Endothelial cell of umbilical vein (primary cell): ENCODE results near the gene FMN2. TPM values are rescaled to one million over a fixed set of nuclear protein-coding genes. Genes with fewer than 3 reads are reported as not detected.

Source experiments
- BruUV-seq: library from RNA; stranded (reverse); fragments of 400-500 nt; replicated peaks from 2 replicates; lab custom pipeline; 2021; lab: Mats Ljungman, UMichigan
- CTCF ChIA-PET: fragments of 300-600, 350-600 bp; sonication (Branson Sonifier 250); formaldehyde crosslinking; loops from one replicate; lab custom pipeline; 2021; ENCODE audit warnings: antibody characterized with exemption, inconsistent platforms; lab: Charles Lee
- POLR2A ChIA-PET: fragments of 300-600, 350-600 bp; sonication (Branson Sonifier 250); formaldehyde crosslinking; loops from one replicate; lab custom pipeline; 2021; ENCODE audit warnings: antibody characterized with exemption, inconsistent platforms; lab: Charles Lee
- DNase-seq: peaks from one replicate; pipeline ENCODE4 v3.0.0-alpha.2; 2011; ENCODE audit warnings: low read depth, low spot score
- FAIRE-seq: peaks from 2 replicates; lab custom pipeline; 2011; peaks lifted over from hg19 to GRCh38; lab: Jason Lieb, UNC
- H2AFZ ChIP-seq: 2 replicates; pipeline ENCODE4 v1.6.0; 2012; ENCODE audit warnings: low read depth, low read length, control low read depth, inconsistent platforms
- H3K27ac ChIP-seq: 2 replicates; pipeline ENCODE4 v1.5.1; 2011; ENCODE audit warnings: low read depth, mild to moderate bottlenecking, control low read depth, low read length, moderate library complexity; ENCODE audit not compliant: insufficient read depth
- H3K27me3 ChIP-seq, 2 experiments: 2 replicates each; pipeline versions ENCODE4 v1.6.0 to v1.6.1; 2011; ENCODE audit warnings: low read length in 2 of 2, mixed read lengths in 1 of 2; ENCODE audit not compliant: control insufficient read depth in 2 of 2, insufficient read depth in 2 of 2
- H3K36me3 ChIP-seq, 2 experiments: 2 replicates in 1 of 2; 3 replicates in 1 of 2; pipeline ENCODE4 v1.5.1; 2011; ENCODE audit warnings: low read length in 2 of 2, mild to moderate bottlenecking in 1 of 2, moderate library complexity in 1 of 2; ENCODE audit not compliant: control insufficient read depth in 2 of 2, insufficient read depth in 2 of 2; ENCODE audit errors: extremely low read depth in 1 of 2
- H3K4me1 ChIP-seq: 3 replicates; pipeline ENCODE4 v1.5.1; 2011; ENCODE audit warnings: mild to moderate bottlenecking, low read length; ENCODE audit not compliant: control insufficient read depth, insufficient read depth; ENCODE audit errors: extremely low read depth
- H3K4me2 ChIP-seq: 2 replicates; pipeline ENCODE4 v1.6.1; 2011; ENCODE audit warnings: low read length, control low read depth, mixed read lengths; ENCODE audit not compliant: insufficient read depth
- H3K4me3 ChIP-seq, 3 experiments: fragments of 200-600 bp in 1 of 3; sonication (generic), shearing (Covaris generic) in 1 of 3; replicated peaks in 1 of 3; 2 replicates each; pipeline ENCODE4 v1.5.1; 2011 to 2016; ENCODE audit warnings: control low read depth in 3 of 3, low read length in 3 of 3, mild to moderate bottlenecking in 2 of 3, inconsistent platforms in 1 of 3, low read depth in 1 of 3, moderate library complexity in 1 of 3; ENCODE audit not compliant: insufficient read depth in 1 of 3
- H3K79me2 ChIP-seq: 2 replicates; pipeline ENCODE4 v1.6.0; 2012; ENCODE audit warnings: low read length, inconsistent platforms; ENCODE audit not compliant: control insufficient read depth, insufficient read depth
- H3K9ac ChIP-seq: replicated peaks from 2 replicates; pipeline ENCODE3; 2011; ENCODE audit warnings: low read length, control low read depth; ENCODE audit not compliant: insufficient read depth; ENCODE audit errors: extremely low read depth
- H3K9me1 ChIP-seq: replicated peaks from 3 replicates; pipeline ENCODE4 v1.6.0; 2011; ENCODE audit warnings: mild to moderate bottlenecking, low read length; ENCODE audit not compliant: control insufficient read depth, insufficient read depth; ENCODE audit errors: extremely low read depth
- H3K9me3 ChIP-seq: replicated peaks from 2 replicates; pipeline ENCODE4 v1.5.1; 2012; ENCODE audit warnings: low read length, inconsistent platforms; ENCODE audit not compliant: control insufficient read depth, insufficient read depth
- H4K20me1 ChIP-seq: replicated peaks from 2 replicates; pipeline ENCODE3; 2011; ENCODE audit warnings: mild to moderate bottlenecking, low read length; ENCODE audit not compliant: control insufficient read depth, insufficient read depth; ENCODE audit errors: extremely low read depth
- CTCF ChIP-seq, 2 donors: IDR thresholded peaks; 1 replicate in 1 of 2; 2 replicates in 1 of 2; pipeline ENCODE4 v1.5.1; 2011; ENCODE audit warnings: low read length in 2 of 2, mild to moderate bottlenecking in 2 of 2, moderate library complexity in 2 of 2, control low read depth in 1 of 2, inconsistent platforms in 1 of 2, low read depth in 1 of 2; ENCODE audit not compliant: insufficient read depth in 1 of 2; ENCODE audit errors: extremely low read depth in 1 of 2
- EZH2 ChIP-seq: IDR thresholded peaks from 2 replicates; pipeline ENCODE4 v1.6.1; 2012; ENCODE audit warnings: borderline replicate concordance, low read depth, mild to moderate bottlenecking, moderate library complexity, low read length, inconsistent platforms; ENCODE audit not compliant: severe bottlenecking
- FOS ChIP-seq: IDR thresholded peaks from 2 replicates; pipeline ENCODE4 v1.6.1; 2011; ENCODE audit warnings: mild to moderate bottlenecking, low read length, moderate library complexity, borderline replicate concordance; ENCODE audit not compliant: insufficient read depth
- GATA2 ChIP-seq: IDR thresholded peaks from 2 replicates; pipeline ENCODE4 v1.7.0; 2011; ENCODE audit warnings: low read depth, mild to moderate bottlenecking, moderate library complexity, mixed read lengths, low read length; ENCODE audit not compliant: insufficient read length, insufficient read depth
- JUN ChIP-seq: IDR thresholded peaks from 2 replicates; pipeline ENCODE4 v1.6.1; 2011; ENCODE audit warnings: borderline replicate concordance, low read depth; ENCODE audit not compliant: insufficient read length, insufficient read depth
- MYC ChIP-seq: IDR thresholded peaks from one replicate; pipeline ENCODE4 v1.6.1; 2011; ENCODE audit warnings: mild to moderate bottlenecking, low read depth, low read length
- POLR2A ChIP-seq: IDR thresholded peaks from 2 replicates; pipeline ENCODE4 v1.6.1; 2012; ENCODE audit warnings: low read depth, mild to moderate bottlenecking, control low read depth, low read length
- POLR2AphosphoS5 ChIP-seq: IDR thresholded peaks from 2 replicates; pipeline ENCODE4 v1.6.1; 2012; ENCODE audit warnings: low read depth, mild to moderate bottlenecking, control low read depth, low read length, moderate library complexity; ENCODE audit not compliant: insufficient read depth
- dilution Hi-C: fragments of 300-500 bp; cut with MboI; formaldehyde crosslinking; loops from one replicate; pipeline ENCODE4 v1.15.0; 2019; ENCODE audit warnings: low sequenced_read_pairs; ENCODE audit not compliant: extremely low pct_ligation_motif_present
- intact Hi-C: fragments of 100-400 bp; cut with micrococcal nuclease; formaldehyde crosslinking; loops from one replicate; pipeline ENCODE4 v1.10.0; 2022
- polyA plus RNA-seq, 4 experiments: library from polyadenylated mRNA; depleted of rRNA in 3 of 4; stranded (reverse) in 3 of 4; unstranded in 1 of 4; fragments of >200 nt; gene quantifications; 2 replicates each; pipeline versions ENCODE4 v1.2.1 to v1.2.3, GENCODE V29; 2011 to 2012; ENCODE audit warnings: missing spikeins in 1 of 4
- total RNA-seq: library from RNA; stranded (reverse); gene quantifications from 2 replicates; pipeline ENCODE4 v1.2.3, GENCODE V29; 2021
- TF ChIP-seq, protein P1 (sequence below): IDR thresholded peaks from 2 replicates; pipeline ENCODE4 v1.6.1; 2011; ENCODE audit not compliant: insufficient read depth, insufficient read length

FMN2 gene
- total and polyA plus RNA-seq, 2 donors (not counting 3 experiments of a cell fraction or from before 2014, with no cell fraction given) = not detected

GRCh38 chr1:240096974-240097373, 5.3 kb downstream of the FMN2 start:
- DNase-seq = no peak
- no peak overlapping the region for H3K4me3 ChIP-seq
- H3K4me2 ChIP-seq = no peak overlapping the region
- intact Hi-C loops = no loop called here
- no peak overlapping the region for H2AFZ ChIP-seq
- H3K9ac ChIP-seq = no peak overlapping the region
- no peaks in the 10 kb centered on the region for H4K20me1 ChIP-seq
- no peaks in the 10 kb centered on the region for H3K79me2 ChIP-seq
- H3K9me3 ChIP-seq = no peaks in the 10 kb centered on the region
- dilution Hi-C loops = no loop called here
- no peak for FAIRE-seq
- peaks cover 14 to 28% of the 10 kb centered on the region in 2 experiments for H3K27me3 ChIP-seq
- no TSS peak for BruUV-seq
- H3K27ac ChIP-seq = no peak overlapping the region
- H3K4me1 ChIP-seq = peaks cover 5% of the 10 kb centered on the region
- TF ChIP-seq MYC (no peak), POLR2A (no peak), POLR2AphosphoS5 (no peak), JUN (no peak), FOS (no peak), EZH2 (no peak), GATA2 (no peak), CTCF (IDR thresholded peaks at IDR 0.05; ENCODE audit: extremely low read depth in 1 of 2, insufficient read depth in 1 of 2, low read depth in 1 of 2, low read length in 2 of 2) (no peak)
- TF ChIP-seq, protein P1, sequence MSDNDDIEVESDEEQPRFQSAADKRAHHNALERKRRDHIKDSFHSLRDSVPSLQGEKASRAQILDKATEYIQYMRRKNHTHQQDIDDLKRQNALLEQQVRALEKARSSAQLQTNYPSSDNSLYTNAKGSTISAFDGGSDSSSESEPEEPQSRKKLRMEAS = no peak
- CTCF ChIA-PET = interaction anchor here (1.2 to 1.3 kb wide), 2 partner anchors 53 to 92 kb away, joined by 3 read pairs; no protein-coding TSS in a partner anchor
- POLR2A ChIA-PET = no interaction called here
- no peaks in the 10 kb centered on the region for H3K36me3 ChIP-seq
- no peaks in the 10 kb centered on the region for H3K9me1 ChIP-seq
